ENCODE results near the gene SLC9A9.
A peak's percentile ranks its signal among the peaks of the same experiment; 100 is the strongest.

SLC9A9 gene

DNA sequence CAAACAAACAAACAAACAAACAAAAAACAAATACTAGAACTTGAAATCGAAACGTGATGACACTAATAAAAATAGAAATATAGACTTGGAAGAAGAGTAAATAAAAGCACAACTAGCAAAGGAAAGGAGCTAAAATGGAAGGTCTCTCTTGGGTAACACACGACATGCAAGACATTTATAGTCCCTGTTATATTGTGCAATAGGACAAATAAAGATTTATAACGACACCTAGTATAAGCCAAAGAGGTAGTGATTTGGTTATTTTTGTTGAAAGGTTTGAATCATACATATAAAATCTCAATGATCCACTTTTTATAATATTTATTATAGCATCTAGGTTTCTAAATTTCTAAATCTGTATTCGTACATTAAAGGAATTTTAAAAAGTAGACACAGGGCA, 379.1 kb downstream of the SLC9A9 start:
- DNase-seq: no peak
- Histone ChIP-seq H3K36me3 (no peaks in the 10 kb centered on the region), H3K27me3 (no peaks in the 10 kb centered on the region), H3K9me3 (no peaks in the 10 kb centered on the region), H3K4me3 (ENCODE audit: low read depth, low read length) (no peak overlapping the region), H3K4me1 (no peaks in the 10 kb centered on the region; the same call in 1 of the 2 replicates)
- TF ChIP-seq, protein P1, sequence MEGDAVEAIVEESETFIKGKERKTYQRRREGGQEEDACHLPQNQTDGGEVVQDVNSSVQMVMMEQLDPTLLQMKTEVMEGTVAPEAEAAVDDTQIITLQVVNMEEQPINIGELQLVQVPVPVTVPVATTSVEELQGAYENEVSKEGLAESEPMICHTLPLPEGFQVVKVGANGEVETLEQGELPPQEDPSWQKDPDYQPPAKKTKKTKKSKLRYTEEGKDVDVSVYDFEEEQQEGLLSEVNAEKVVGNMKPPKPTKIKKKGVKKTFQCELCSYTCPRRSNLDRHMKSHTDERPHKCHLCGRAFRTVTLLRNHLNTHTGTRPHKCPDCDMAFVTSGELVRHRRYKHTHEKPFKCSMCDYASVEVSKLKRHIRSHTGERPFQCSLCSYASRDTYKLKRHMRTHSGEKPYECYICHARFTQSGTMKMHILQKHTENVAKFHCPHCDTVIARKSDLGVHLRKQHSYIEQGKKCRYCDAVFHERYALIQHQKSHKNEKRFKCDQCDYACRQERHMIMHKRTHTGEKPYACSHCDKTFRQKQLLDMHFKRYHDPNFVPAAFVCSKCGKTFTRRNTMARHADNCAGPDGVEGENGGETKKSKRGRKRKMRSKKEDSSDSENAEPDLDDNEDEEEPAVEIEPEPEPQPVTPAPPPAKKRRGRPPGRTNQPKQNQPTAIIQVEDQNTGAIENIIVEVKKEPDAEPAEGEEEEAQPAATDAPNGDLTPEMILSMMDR (IDR thresholded peaks at IDR 0.05; ENCODE audit: low read depth, low read length): no peak

- H3K9me3 ChIP-seq: no peaks in the 10 kb centered on the region
- no peak overlapping the region for H3K4me3 ChIP-seq (ENCODE audit: low read depth, low read length)
- no peaks in the 10 kb centered on the region for H3K36me3 ChIP-seq
- DNase-seq: no peak
- no peaks in the 10 kb centered on the region; the same call in 1 of the 2 replicates for H3K4me1 ChIP-seq
- H3K27me3 ChIP-seq: no peaks in the 10 kb centered on the region
- TF ChIP-seq, protein P1 (IDR thresholded peaks at IDR 0.05; ENCODE audit: low read depth, low read length): no peak
These were observed 382.6 kb downstream of the SLC9A9 start for GRCh38 chr3:143465666-143466065.

- Histone ChIP-seq H3K36me3 (no peaks in the 10 kb centered on the region), H3K4me3 (ENCODE audit: low read depth, low read length) (no peak overlapping the region), H3K27me3 (no peaks in the 10 kb centered on the region), H3K4me1 (no peaks in the 10 kb centered on the region; the same call in 1 of the 2 replicates), H3K9me3 (no peaks in the 10 kb centered on the region)
- TF ChIP-seq, protein P1 (IDR thresholded peaks at IDR 0.05; ENCODE audit: low read depth, low read length): no peak
- peak; percentile 74 for DNase-seq
These were observed 383.4 kb downstream of the SLC9A9 start for GRCh38 chr3:143464850-143465249.

DNA sequence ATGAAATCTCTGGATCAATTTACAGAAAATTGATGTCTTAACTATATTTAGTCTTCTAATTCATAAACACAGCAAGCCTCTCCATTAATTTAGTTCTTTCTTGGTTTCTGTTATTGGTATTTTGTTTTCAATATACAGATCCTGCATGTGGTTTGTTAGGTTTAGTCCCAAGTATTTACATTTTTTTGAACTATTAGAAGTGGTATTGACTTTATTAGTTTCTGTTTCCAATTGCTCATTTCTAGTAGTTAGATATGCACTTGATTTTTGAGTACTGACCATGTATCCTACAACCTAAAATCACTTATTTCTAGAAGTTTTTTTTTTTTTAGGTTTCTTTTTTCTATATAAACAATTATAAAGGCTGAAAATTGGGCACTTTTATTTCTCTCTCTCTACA, 392.8 kb downstream of the SLC9A9 start:
- no peak for DNase-seq
- TF ChIP-seq, protein P1 (IDR thresholded peaks at IDR 0.05; ENCODE audit: low read depth, low read length): no peak
- Histone ChIP-seq H3K27me3 (no peaks in the 10 kb centered on the region), H3K36me3 (no peaks in the 10 kb centered on the region), H3K4me3 (ENCODE audit: low read depth, low read length) (no peak overlapping the region), H3K4me1 (no peaks in the 10 kb centered on the region), H3K9me3 (no peaks in the 10 kb centered on the region)

- Histone ChIP-seq H3K4me1 (no peaks in the 10 kb centered on the region), H3K27me3 (no peaks in the 10 kb centered on the region), H3K36me3 (no peaks in the 10 kb centered on the region), H3K9me3 (no peaks in the 10 kb centered on the region), H3K4me3 (ENCODE audit: low read depth, low read length) (no peak overlapping the region)
- no peak for DNase-seq
- TF ChIP-seq, protein P1 (IDR thresholded peaks at IDR 0.05; ENCODE audit: low read depth, low read length): no peak
These were observed 397.6 kb downstream of the SLC9A9 start for GRCh38 chr3:143450632-143451031.

DNA sequence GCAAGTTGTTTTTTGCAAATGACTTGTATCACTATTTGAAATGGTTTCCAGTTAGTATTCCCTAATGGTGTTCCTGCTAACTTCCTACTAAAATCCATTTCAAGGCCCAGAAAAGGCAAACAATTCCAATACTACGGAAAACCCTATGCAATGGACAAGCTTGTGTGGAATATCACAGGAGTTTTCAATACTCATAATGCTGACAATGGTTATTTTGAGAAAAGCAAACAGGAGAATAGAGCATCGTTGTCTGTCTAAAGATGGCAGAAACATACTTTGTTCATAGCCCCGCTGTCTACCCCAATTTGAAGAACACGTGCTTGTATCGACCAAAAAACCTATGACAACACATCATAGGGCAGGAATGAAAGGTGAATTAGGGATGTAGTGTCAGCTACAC, 400.8 kb downstream of the SLC9A9 start:
- H3K4me3 ChIP-seq (ENCODE audit: low read depth, low read length): no peak overlapping the region
- H3K27me3 ChIP-seq: no peaks in the 10 kb centered on the region
- H3K36me3 ChIP-seq: no peaks in the 10 kb centered on the region
- no peaks in the 10 kb centered on the region for H3K9me3 ChIP-seq
- DNase-seq: no peak
- H3K4me1 ChIP-seq: no peaks in the 10 kb centered on the region
- TF ChIP-seq, protein P1 (IDR thresholded peaks at IDR 0.05; ENCODE audit: low read depth, low read length): no peak

Data from BE2C (cell line).